Measurements from ENCODE around the gene KRT35.

The KRT35 gene

GRCh38 chr17:41429667-41430066, 51.3 kb downstream of the KRT35 start:
- Histone ChIP-seq H4K20me1 (ENCODE audit: insufficient read depth, low read length) (no peaks in the 10 kb centered on the region), H3K36me3 (ENCODE audit: insufficient read depth, low read length) (no peaks in the 10 kb centered on the region), H3K27ac (ENCODE audit: low read length) (no peak overlapping the region), H3K4me3 (ENCODE audit: low read depth in 1 of 2, low read length in 2 of 2) (no peak overlapping the region), H3K4me1 (ENCODE audit: insufficient read depth, low read length) (no peaks in the 10 kb centered on the region), H2AFZ (ENCODE audit: low read depth, low read length) (no peak overlapping the region), H3K4me2 (ENCODE audit: insufficient read depth, low read length) (no peak overlapping the region), H3K9me3 (ENCODE audit: insufficient read depth, low read length, severe bottlenecking) (no peaks in the 10 kb centered on the region), H3K27me3 (ENCODE audit: insufficient read depth, low read length, poor library complexity) (peaks cover 15% of the 10 kb centered on the region), H3K9ac (ENCODE audit: low read depth, low read length) (no peak overlapping the region), H3K79me2 (ENCODE audit: insufficient read depth, low read length) (no peaks in the 10 kb centered on the region)
- DNase-seq: no peak
- no peak for TF ChIP-seq EZH2 (IDR thresholded peaks at IDR 0.05; ENCODE audit: borderline replicate concordance, low read depth, low read length, severe bottlenecking)
- TF ChIP-seq, protein P1, sequence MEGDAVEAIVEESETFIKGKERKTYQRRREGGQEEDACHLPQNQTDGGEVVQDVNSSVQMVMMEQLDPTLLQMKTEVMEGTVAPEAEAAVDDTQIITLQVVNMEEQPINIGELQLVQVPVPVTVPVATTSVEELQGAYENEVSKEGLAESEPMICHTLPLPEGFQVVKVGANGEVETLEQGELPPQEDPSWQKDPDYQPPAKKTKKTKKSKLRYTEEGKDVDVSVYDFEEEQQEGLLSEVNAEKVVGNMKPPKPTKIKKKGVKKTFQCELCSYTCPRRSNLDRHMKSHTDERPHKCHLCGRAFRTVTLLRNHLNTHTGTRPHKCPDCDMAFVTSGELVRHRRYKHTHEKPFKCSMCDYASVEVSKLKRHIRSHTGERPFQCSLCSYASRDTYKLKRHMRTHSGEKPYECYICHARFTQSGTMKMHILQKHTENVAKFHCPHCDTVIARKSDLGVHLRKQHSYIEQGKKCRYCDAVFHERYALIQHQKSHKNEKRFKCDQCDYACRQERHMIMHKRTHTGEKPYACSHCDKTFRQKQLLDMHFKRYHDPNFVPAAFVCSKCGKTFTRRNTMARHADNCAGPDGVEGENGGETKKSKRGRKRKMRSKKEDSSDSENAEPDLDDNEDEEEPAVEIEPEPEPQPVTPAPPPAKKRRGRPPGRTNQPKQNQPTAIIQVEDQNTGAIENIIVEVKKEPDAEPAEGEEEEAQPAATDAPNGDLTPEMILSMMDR (IDR thresholded peaks at IDR 0.05; ENCODE audit: borderline replicate concordance, extremely low read depth, low read length, poor library complexity, severe bottlenecking): no peak
- no peak for ATAC-seq (ENCODE audit: insufficient read depth, low read depth)

GRCh38 chr17:41428591-41429291, 52.2 kb downstream of the KRT35 start:
- no peaks in the 10 kb centered on the region for H3K4me1 ChIP-seq (ENCODE audit: insufficient read depth, low read length)
- no peaks in the 10 kb centered on the region for H3K79me2 ChIP-seq (ENCODE audit: insufficient read depth, low read length)
- no peak for TF ChIP-seq EZH2 (IDR thresholded peaks at IDR 0.05; ENCODE audit: borderline replicate concordance, low read depth, low read length, severe bottlenecking)
- TF ChIP-seq, protein P1 (IDR thresholded peaks at IDR 0.05; ENCODE audit: borderline replicate concordance, extremely low read depth, low read length, poor library complexity, severe bottlenecking): no peak
- H3K9me3 ChIP-seq (ENCODE audit: insufficient read depth, low read length, severe bottlenecking): no peaks in the 10 kb centered on the region
- H3K27ac ChIP-seq (ENCODE audit: low read length): no peak overlapping the region
- H2AFZ ChIP-seq (ENCODE audit: low read depth, low read length): no peak overlapping the region
- ATAC-seq (ENCODE audit: insufficient read depth, low read depth) (no peak), DNase-seq (no peak)
- H3K4me2 ChIP-seq (ENCODE audit: insufficient read depth, low read length): no peak overlapping the region
- H3K4me3 ChIP-seq (ENCODE audit: low read depth in 1 of 2, low read length in 2 of 2): no peak overlapping the region
- no peaks in the 10 kb centered on the region for H4K20me1 ChIP-seq (ENCODE audit: insufficient read depth, low read length)
- H3K27me3 ChIP-seq (ENCODE audit: insufficient read depth, low read length, poor library complexity): peaks cover 15% of the 10 kb centered on the region
- H3K36me3 ChIP-seq (ENCODE audit: insufficient read depth, low read length): no peaks in the 10 kb centered on the region
- H3K9ac ChIP-seq (ENCODE audit: low read depth, low read length): no peak overlapping the region

All from DND-41 (cell line).